ENCODE results near the gene TMEM143.

Gene TMEM143

GRCh38 chr19:48365602-48366001, 1.9 kb upstream of the TMEM143 start:
- no peak overlapping the region for H3K4me3 ChIP-seq (ENCODE audit: low read depth, low read length)
- TF ChIP-seq, protein P1, sequence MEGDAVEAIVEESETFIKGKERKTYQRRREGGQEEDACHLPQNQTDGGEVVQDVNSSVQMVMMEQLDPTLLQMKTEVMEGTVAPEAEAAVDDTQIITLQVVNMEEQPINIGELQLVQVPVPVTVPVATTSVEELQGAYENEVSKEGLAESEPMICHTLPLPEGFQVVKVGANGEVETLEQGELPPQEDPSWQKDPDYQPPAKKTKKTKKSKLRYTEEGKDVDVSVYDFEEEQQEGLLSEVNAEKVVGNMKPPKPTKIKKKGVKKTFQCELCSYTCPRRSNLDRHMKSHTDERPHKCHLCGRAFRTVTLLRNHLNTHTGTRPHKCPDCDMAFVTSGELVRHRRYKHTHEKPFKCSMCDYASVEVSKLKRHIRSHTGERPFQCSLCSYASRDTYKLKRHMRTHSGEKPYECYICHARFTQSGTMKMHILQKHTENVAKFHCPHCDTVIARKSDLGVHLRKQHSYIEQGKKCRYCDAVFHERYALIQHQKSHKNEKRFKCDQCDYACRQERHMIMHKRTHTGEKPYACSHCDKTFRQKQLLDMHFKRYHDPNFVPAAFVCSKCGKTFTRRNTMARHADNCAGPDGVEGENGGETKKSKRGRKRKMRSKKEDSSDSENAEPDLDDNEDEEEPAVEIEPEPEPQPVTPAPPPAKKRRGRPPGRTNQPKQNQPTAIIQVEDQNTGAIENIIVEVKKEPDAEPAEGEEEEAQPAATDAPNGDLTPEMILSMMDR (IDR thresholded peaks at IDR 0.05; ENCODE audit: control insufficient read depth, extremely low read depth, insufficient read depth): no peak
- DNase-seq (ENCODE audit: low read depth): no peak

GRCh38 chr19:48364598-48365348, 1.0 kb upstream of the TMEM143 start:
- DNase-seq (ENCODE audit: low read depth): no peak
- no peak overlapping the region for H3K4me3 ChIP-seq (ENCODE audit: low read depth, low read length)
- TF ChIP-seq, protein P1 (IDR thresholded peaks at IDR 0.05; ENCODE audit: control insufficient read depth, extremely low read depth, insufficient read depth): no peak

DNA sequence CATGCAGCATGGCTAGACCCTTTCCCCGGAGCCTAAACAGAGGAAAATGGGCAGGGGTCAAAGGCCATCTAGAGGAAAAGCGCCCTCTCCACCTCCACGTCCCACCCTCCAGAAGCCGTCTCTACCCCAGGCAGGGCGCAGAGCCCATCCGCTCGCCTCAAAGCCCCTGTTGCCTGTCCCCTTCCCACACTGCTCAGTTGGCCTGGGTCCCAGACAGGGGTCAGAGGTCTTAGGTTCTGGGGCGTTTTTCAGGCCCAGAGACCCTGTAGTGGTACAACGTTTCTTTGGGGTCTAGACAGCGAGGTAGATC, 285 bp downstream of the TMEM143 start:
- TF ChIP-seq, protein P1 (IDR thresholded peaks at IDR 0.05; ENCODE audit: control insufficient read depth, extremely low read depth, insufficient read depth): no peak
- peak overlapping the region; percentile 60 for H3K4me3 ChIP-seq (ENCODE audit: low read depth, low read length)
- no peak for DNase-seq (ENCODE audit: low read depth)

GRCh38 chr19:48362716-48363499, 832 bp downstream of the TMEM143 start:
- peak; percentile 74 for DNase-seq (ENCODE audit: low read depth)
- peak overlapping the region; percentile 60 for H3K4me3 ChIP-seq (ENCODE audit: low read depth, low read length)
- TF ChIP-seq, protein P1 (IDR thresholded peaks at IDR 0.05; ENCODE audit: control insufficient read depth, extremely low read depth, insufficient read depth): no peak

DNA sequence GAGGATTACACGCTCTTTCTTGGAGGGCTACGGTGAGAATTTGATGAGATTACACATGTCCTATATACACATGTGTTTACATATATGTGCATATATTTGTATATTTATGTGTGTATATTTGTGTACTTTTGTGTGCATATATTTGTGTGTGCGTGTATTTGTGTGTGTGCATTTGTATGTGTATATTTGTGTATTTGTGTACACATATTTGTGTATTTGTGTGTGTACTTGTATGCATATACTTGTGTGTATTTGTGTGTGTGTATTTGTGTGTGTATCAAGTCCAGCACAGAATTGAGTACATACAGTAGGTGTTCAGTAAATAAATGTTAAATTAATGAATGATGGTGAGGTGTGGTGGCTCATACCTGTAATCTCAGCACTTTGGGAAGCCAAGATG, 1.8 kb downstream of the TMEM143 start:
- TF ChIP-seq, protein P1 (IDR thresholded peaks at IDR 0.05; ENCODE audit: control insufficient read depth, extremely low read depth, insufficient read depth): no peak

DNA sequence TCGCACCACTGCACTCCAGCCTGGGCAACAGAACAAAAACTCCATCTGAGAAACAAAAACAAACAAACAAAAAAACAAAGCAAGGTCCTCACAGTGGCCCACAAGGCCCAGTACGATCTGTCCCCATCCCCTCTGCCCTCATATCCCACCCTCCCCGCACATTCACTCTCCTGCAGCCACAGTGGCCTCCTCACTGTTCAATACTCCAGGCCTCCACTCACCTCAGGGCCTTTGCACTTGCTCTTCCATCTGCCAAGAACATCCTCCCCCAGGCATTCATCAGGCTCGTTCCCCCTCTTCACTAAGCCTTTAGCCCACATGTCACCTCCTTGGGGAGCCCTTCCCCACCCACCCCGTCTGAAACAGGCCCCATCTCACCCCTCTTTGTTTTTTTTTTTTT, 4.6 kb downstream of the TMEM143 start:
- TF ChIP-seq, protein P1 (IDR thresholded peaks at IDR 0.05; ENCODE audit: control insufficient read depth, extremely low read depth, insufficient read depth): no peak
- no peak for DNase-seq (ENCODE audit: low read depth)
- no peak overlapping the region for H3K4me3 ChIP-seq (ENCODE audit: low read depth, low read length)

More for the DNA sequence above, 1.8 kb downstream of the TMEM143 start:
- DNase-seq (ENCODE audit: low read depth): no peak
- no peak overlapping the region for H3K4me3 ChIP-seq (ENCODE audit: low read depth, low read length)

Measured in LNCaP clone FGC (cell line).